ENCODE measurements around the gene PTH2R.
"Not testable (repeated sequence)": the region's sequence is repeated elsewhere in the genome, so short reads cannot be mapped to it uniquely, and the experiment has no call there.

Gene PTH2R, protein sequence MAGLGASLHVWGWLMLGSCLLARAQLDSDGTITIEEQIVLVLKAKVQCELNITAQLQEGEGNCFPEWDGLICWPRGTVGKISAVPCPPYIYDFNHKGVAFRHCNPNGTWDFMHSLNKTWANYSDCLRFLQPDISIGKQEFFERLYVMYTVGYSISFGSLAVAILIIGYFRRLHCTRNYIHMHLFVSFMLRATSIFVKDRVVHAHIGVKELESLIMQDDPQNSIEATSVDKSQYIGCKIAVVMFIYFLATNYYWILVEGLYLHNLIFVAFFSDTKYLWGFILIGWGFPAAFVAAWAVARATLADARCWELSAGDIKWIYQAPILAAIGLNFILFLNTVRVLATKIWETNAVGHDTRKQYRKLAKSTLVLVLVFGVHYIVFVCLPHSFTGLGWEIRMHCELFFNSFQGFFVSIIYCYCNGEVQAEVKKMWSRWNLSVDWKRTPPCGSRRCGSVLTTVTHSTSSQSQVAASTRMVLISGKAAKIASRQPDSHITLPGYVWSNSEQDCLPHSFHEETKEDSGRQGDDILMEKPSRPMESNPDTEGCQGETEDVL

DNA sequence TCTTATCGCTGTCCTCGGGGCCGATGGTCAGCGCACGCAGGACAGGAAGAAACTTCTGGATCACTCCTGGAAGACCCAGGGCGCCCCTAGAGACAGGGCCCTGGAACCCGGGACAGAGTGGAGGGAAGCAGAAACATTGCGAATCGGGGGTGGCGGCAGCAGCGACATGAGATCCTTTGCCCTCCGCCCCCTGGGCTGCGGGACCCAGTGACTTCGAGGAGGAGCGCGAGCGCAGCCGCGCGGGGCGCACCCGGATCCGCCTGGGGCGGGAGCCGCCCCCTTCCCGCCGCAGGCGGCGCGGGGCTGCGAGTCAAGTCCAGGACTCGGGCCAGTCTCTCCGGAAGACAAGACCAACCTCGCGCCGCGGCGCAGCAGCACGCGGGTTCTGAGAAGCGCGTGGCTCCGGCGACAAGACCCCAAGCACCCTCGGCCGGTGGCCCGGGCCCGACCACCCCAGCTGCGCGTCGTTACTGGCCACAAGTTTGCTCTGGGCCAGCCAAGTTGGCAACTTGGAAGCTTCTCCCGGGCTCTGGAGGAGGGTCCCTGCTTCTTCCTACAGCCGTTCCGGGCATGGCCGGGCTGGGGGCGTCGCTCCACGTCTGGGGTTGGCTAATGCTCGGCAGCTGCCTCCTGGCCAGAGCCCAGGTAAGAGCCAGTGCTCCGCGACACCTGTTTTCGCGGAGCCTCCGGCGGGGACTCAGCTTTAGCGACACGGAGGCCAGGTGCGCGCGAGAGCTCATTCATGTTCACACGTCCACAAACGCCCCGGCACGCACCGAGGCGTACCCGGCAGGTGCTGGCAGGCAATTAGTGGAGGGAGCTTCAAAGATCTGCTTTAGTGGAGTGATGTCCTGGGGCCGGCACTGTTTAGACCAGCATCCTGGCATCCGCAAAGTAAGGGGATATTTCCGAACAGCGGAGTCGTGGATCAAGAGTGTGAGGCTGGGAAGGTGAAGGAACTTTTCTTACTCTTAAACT lies at the start of gene PTH2R:
Gene PTH2R (plus strand): TSS at position 319 of the 978 bp plus-strand sequence. CDS start 252 bp downstream, at position 571.
- DNase-seq: no peak

DNA sequence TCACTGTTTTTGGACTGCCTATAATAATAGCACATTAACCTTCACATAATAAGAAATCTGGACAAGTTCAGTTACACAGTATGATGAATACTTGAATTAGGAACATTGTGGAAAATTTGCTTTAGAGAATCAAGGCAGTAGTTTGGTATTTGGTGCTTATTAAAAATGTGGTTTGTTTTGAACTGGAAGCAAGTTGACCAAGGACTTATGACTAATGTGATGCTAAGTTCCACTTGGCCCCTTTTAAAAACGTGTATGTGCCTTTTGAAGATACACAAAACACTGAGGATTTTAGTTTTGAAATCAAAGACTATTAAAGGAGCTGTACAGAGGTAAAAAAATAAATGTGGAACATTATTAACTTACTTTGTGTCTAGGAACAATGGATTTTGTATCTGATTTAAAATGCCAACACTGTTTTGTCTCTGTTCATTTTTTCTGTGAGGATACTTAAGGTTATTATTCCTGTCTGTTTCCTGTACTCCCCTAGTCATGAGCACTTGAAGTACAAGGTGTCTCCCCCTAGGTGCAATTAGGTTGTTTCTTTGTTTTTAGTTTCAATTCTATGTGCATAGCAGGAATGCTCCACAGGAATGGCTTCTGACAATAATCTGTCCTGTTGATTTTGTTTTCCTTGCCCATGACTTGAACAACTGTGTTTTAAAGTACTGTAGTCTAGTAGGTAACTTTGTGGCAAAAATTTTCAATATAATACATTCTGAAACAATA lies 49.6 kb upstream of the PTH2R start:
- no peak for DNase-seq

GRCh38 chr2:208358758-208359631 lies 47.6 kb upstream of the PTH2R start:
- no peak for DNase-seq

DNA sequence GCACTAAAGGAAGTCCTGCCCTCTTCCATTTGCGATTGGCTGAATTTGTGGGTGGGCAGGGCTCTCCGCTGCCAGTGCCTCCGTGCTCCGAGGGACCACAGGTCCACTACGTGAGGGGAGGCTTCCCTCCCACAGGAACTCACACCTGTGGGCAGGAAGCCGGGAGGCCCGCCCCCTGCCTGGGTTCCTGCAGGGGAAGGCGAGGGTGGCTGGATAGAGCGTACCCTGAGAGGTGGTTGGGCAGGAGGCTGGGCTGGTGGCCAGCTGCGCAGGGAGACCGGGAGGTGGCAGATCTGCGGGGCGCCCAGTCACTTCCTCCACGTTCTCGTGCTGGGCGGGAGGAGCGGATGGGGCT lies 47.0 kb upstream of the PTH2R start:
- no peak for DNase-seq

GRCh38 chr2:208360259-208361076 lies 46.1 kb upstream of the PTH2R start:
- no peak for DNase-seq

- DNase-seq: no peak
Measured at GRCh38 chr2:208361077-208361441, 45.5 kb upstream of the PTH2R start.

GRCh38 chr2:208363485-208363884 lies 43.1 kb upstream of the PTH2R start:
- DNase-seq: no peak

GRCh38 chr2:208366215-208367127 lies 40.1 kb upstream of the PTH2R start:
- no peak for DNase-seq

DNA sequence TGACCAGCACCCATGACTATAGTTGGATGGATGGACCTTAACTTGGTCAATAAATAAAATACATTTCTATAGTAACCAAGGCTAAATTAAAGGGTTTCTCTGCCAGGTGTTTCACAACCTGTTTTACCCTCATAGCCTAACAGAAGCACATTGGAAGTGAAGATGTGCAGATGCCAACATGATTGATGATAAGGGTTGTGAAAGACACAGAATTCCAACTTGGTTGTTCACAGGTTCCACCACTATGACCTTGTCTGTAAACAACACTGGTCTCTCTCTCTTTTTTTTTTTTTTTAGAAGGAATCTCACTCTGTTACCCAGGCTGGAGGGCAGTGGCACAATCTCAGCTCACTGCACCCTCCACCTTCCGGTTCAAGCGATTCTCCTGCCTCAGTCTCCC lies 37.5 kb upstream of the PTH2R start:
- DNase-seq: no peak

DNA sequence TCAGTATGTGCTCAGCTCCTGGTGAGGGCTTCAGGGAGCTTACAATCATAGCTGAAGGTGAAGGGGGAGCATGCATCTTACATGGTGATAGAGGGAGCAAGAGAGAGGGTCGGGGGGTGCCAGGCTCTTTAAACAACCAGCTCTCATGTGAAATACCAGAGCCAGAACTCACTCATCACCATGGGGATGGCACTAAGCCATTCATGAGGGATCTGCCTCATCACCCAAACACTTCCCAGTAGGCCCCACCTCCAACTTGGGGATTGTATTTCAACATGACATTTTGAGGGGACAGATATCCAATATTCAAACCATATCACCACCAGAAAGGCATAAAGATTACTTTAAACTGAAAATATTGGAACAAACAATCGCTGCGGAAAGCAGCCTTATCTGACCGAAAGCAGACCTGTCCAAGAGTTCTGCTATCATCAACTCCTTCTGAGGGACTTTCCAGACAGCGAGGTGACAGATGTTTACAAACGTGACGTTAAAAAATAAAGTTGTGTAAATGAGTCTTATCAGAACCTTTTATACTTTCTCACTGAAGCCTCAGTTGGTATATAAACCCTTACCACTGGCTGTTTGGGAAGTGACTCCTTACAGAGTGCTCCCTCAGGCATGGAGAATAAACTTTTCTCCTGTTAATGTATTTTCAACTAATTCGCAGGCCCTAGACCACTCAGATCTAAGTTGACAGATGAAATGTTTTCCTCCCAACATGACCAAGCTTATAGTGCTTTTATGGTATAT lies 35.5 kb upstream of the PTH2R start:
- DNase-seq: no peak

GRCh38 chr2:208371634-208371935 lies 35.0 kb upstream of the PTH2R start:
- DNase-seq: no peak

GRCh38 chr2:208373460-208374089 lies 33.0 kb upstream of the PTH2R start:
- no peak for DNase-seq

- DNase-seq: no peak
Measured at GRCh38 chr2:208375491-208376068, 31.0 kb upstream of the PTH2R start.

- DNase-seq: not testable (repeated sequence)
Measured at GRCh38 chr2:208377344-208377860, 29.2 kb upstream of the PTH2R start.

DNA sequence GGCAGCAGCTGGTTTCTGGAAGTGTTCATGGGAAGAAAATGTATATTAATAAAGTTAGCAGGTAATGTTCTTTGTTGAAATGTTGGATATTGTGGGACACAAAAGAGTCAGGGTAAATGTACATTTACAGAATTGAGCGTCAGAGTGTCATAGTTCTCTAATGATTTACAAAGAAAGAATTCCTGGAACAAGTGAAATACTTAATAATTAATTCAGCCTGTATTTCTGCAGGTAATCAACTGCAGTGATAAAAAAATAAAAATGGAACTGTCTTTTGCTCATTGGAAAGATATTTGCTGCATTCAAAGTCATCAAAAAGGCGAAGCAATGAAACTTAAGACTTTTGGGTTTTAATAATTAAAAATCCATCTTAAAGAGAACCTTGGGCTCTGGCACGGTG lies 27.4 kb upstream of the PTH2R start:
- DNase-seq: no peak

DNA sequence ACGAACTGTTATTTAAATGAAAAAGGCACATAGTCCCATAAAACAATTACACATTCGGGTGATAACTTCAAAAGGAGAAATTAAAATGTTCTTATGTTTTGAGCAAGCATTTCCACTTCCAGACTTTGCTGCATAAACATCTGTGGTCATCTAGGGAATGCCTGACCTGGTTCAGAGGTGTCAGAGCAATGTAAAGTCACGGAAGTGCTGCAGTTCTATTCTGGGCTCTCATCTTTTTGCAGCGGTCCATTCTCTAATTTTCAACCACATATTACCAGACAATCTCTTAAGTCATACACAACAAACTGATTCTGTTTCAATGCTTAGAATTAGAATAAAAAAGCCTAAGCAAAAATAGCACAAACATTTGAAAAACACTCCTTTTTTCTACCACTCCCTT lies 22.0 kb upstream of the PTH2R start:
- DNase-seq: no peak

DNA sequence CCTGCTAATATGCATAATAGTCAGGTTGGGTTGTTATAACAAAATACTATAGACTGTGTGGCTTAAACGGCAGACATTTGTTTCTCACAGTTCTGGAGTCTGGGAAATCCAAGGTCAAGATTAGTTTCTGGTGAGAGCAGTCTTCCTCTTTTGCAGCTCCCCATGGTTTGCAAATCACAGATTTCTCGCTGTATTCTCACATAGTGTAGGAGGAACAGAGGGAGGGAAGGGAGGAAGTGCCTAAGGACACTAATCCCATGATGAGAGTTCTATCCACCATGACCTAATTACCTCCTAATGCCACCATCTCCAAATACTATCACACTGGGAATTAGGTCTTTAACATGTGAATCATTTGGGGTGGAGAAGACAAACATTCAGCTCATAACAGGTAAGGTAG lies 20.1 kb upstream of the PTH2R start:
- no peak for DNase-seq

GRCh38 chr2:208389940-208390339 lies 16.7 kb upstream of the PTH2R start:
- no peak for DNase-seq
